Lung microvascular endothelial cell (primary cell): ENCODE measurements around the gene UBE3B. TPM values are rescaled to one million over a fixed set of nuclear protein-coding genes. Genes with fewer than 3 reads are reported as not detected.

Experiments
- DNase-seq, 2 donors: peaks; one replicate each; pipeline versions ENCODE4 v3.0.0 to v3.0.0-alpha.2; 2010; ENCODE audit warnings: low read depth in 2 of 2
- total RNA-seq: library from RNA; depleted of rRNA; stranded (reverse); fragments of >200 nt; gene quantifications from 2 replicates; pipeline ENCODE4 v1.2.1, GENCODE V29; 2014

Gene UBE3B
- total RNA-seq, 1 donor from 2014 or later = 28.0 TPM

DNA sequence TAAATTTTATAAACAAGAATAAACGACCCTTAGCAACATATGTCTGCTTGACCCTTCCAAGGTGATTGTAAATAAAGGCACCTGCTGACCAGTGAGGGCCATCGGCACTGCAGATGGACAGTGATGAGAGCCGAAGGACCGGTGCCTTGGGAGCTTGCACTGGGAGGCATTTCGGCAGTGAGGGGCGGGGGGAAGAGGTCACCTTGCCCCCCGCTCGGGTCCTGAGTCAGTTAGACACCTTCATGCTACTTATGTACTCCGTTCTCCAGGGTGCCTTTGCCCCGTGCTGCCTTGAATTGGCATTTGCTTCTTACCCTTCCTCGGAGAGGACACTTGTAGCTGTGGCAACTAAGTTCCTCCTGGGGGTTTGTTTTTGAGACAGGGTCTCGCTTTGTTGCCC, 72.8 kb downstream of the UBE3B start:
- DNase-seq = no peak

DNA sequence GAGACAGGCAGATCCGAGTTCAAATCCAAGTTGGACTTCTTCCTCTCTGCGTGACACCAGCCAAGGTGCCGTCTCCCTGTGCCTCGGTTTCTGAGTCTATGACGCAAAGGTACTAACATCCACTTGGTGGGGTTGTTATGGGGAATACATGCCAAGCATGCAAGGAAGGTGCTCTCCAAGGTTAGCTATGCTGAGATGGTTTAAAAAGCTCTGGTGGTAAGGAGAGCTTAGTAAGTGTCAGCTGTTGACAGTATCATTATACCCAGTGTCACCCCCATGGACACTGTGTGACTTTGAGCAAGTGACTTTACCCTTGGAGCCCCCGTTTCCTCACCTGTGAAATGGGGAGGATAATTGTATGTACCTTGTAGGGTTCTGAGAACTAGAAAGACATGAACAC, 73.7 kb downstream of the UBE3B start:
- DNase-seq = no peak

DNA sequence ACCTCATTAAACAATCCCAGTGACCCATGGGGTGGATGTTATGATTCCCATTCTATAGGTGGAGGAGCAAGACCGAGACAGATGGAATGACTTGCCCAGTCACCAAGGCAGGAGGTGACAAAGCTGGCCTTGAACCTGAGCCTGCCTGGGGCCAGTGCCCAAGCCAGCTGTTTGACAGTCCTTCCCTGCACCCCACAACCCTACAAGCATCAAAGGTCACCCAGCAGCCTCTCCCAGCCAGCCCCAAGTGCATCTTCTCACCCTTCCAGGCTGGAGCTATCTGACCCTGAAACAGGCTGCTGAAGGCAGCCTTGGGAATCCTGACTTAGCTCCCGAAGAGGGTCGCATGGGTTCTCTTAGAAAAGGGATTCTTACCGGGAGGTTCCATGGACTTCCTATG, 75.5 kb downstream of the UBE3B start:
- no peak for DNase-seq

DNA sequence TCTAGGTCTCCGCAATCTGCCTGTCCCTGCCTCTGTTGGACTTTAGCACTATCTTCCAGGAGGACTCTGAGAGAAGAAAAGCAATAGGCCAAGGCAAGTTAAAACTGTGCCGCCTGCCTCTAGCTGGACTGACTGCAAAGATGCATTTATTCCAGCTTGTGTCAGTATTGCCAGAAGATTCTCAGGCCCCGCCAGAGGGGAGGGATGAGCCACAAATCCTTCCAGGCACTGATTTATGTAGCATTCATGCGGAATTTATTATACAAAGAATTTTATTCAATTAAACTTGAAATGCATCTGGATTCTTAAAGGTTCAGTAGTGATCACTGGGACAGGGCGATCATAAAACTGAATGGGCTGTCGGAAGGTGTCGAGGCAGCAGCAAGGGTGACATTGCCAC, 76.0 kb downstream of the UBE3B start:
- DNase-seq = no peak

DNA sequence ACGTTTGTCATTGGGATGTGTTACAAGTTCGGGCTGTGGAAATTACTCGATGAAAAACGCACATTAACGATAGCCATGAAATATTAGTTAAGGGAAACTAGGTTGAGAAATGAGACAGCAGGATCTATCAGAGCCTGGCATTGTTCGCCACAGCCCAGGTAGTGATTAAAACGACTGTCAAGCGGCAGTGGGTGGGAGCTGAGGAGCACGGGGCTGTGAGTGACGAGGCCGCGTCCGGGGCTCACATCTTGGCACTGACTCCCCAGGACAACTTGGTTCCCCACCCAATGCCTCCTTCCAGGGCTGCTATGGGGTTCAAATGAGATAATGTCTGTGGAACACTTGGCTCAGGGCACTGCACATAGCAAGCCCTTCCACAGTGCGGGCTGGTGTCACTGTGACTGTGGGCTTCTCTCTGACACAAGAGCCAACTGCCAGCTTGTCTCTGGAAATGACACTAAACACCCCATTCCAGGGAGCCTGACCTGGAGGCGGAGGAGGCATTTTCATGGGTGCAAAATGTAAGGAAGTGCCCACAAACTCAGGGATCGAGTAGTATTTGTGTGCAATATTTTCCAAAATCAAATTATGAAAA, 76.6 kb downstream of the UBE3B start:
- no peak for DNase-seq

DNA sequence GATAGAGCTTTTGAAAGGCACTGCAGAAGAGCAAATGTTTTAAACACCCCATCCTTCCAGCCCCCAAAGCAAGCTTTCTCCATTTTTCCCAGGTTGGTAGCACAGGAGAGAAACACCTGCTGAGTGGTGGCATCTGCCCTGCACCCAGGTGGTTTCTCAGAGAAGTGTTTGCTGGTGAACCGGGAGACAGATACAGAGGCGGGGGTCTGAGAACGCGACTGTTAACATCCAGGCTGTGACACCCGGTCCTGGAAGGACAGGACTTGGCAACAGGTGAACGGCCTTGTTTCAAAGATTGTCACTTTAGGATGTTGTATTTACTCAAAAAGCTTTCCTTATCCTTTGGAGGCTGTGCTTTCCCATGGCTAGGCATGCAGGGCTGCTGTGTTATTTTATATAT, 77.3 kb downstream of the UBE3B start:
- DNase-seq = no peak

DNA sequence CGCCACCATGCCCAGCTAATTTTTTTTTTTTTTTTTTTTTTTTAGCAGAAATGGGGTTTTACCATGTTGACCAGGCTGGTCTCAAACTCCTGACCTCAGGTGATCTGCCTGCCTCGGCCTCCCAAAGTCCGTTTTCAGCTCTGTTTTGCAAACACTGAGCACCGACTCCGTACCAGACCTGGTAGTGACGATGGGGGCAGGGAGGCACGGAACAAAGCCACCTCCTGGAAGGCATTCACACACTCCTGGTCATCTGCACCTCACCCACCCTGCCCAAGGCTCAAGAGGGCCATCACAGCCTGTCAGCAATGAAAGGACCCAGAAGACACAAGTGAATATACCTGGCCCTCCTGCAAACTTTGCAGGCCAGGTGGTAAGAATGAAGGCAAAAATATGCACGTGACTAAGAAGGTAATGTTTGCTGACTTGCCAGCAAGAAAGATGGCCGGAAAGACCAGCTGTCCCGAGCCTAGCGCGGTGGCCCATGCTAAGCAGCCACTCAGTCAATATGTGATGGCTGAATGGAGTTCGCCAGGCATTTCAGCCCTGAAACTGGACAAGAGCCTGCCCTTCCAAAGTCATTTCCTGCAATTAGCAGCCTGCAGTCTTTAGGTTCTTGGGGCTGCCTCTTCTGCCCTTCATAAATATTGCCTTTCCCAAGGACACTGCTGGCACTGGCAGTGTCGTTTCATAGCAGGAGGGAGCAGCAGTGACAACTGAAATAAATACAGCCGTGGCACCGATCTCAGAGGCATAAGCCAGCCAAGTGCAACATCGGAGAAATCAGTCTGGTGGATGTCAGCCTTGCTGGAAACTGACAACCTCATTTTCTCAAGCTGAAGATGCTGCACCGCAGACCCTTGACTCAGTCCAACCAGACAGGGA, 78.2 kb downstream of the UBE3B start:
- DNase-seq = no peak

DNA sequence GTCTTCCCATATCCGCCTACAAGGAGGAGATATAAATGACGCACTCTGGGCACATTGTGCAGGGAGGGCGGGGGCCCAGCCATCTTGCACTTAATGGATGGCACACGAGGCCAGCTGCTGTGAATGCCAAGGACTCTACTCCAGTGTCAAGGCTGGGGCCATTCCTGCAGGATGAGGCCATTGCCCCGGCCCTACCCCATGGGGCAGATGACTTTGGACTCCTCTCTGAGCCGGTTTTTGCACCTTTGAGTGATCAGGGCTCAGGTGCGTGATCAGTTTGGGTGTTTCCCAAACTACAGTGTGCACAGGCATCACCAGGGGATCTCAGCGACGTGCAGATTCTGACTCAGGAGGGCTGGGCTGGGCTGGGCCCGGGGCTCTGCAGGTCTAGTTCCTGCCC, 79.8 kb downstream of the UBE3B start:
- DNase-seq = no peak

DNA sequence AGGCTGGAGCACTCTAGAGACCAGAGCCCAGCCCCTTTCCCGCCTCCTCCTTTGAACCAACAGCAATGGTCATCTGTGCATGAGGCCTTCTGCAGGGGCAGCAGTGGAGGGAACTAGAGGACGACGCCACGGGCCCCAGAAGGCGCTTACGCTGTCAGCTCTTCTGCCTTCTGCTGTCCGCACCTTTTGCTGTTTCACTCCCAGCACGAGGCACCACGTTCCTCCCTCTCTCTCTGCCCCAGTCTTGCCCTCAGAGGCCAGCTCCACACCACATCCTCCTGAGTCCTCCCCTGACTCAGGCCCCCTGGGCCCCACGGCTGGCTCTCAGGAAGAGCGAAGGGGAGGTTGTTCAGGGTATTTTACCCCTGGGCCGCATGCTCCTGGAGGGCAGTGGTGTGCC, 80.4 kb downstream of the UBE3B start:
- DNase-seq = no peak

DNA sequence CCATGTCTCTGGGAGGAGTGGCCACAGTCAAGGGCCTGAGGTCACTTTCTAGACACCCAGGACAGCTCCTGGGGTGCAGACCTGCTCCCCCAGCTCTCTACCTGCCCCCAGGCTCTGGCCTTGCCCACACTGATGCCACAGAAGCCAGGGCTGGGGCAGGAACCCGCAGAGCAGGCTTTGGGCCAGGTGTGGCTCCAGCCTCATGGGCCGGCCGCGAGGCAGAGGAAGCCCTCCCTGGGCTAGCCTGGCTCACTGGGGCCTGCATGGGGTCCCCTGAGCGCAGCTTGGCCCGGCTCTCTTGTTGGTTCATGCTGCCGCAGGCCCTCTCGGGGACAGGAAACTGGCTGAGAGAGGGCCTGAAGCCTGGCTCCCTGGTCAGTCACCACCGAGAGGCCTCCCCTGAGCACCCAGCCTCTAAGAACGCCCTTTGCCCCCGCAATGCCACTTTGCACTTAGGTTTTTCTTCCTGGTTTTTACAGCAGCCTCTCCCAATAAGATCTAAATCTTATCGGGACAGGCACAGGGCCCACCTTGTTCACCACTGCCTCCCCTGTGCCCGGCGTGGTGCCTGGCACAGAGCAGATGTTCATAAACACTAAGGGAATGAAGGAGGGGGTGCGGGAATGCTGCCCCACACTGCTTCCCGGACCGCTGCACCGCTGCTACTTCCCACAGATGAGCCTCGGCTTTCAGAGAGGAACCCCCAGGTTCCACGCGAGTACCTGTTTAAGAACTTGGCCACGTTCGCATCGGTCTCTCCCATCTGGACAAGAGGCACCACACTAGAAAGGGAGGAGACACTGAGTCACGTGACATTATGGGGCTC, 81.2 kb downstream of the UBE3B start:
- no peak for DNase-seq

DNA sequence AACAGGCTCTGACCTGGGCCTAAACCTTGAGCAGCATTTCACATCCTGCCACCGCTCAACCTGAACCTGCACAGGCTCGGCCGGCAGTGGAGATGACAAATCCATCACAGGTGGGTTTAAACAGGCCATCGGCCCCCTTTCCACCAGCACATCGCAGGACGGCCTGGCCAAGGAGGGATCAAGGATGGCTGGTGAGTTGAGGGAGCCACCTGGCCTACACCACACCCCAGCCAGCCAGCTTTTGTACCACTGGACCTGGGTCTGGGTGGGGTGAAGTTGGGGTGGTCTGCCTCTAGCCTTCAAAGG, 81.7 kb downstream of the UBE3B start:
- DNase-seq = no peak

DNA sequence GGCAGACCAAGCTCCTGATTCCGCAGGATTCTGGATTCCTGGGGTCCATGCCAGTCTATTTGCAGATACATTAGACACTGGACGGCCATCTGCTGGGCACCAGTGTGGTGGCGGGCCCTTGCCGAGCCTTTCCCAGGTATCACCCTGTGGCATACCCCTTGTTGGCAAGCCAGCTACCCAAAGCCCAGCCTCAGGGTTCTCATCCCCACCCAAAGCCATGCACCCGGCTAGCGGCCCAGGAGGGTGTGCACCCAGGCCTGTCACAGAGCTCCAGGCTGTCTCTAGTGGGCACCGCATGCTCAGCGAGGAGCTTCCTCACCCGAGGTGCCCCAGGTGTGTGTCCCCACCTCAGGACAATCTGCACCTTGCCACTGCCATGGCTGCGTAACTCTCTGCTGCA, 82.2 kb downstream of the UBE3B start:
- no peak for DNase-seq

DNA sequence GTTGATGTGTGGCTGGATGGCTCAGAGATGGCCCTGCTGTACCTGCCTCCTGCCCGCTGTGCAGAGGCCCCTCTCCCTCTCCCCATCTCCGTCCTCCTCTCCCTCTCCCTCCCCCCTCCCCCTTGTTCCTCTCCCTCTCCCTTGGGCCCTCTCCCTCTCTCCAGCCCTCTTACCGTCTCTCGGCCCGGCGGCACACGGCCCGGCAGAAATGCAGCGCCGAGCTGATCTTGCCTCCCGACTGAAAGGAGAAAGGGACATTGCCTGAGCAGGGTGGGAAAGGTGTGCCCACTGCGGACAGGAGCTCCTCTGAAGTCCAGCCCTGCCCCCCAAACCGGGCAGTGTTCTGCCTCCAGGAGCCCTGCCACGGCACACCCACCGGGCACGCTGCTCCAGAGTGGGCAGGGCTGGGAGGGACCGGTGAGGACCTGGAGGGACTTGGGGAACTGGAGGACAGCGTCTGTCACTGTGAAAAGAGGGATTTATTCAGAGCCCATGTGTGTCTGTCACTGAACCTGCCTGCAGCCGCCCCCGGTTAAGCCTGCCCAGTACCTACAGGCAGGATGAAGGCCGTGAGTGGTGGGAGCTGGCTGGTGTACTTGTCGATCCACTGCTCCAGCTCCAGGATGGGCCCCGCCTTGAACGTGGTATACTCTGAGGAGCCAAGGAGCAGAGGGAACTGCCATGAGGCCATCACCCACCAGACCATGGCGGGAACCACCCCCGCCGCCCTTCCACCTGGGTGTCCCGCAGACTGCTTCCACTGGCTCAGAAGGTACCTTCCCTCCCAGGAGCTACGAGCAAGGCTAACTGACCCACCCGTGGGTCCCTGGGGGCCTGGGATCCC, 83.7 kb downstream of the UBE3B start:
- DNase-seq = no peak

DNA sequence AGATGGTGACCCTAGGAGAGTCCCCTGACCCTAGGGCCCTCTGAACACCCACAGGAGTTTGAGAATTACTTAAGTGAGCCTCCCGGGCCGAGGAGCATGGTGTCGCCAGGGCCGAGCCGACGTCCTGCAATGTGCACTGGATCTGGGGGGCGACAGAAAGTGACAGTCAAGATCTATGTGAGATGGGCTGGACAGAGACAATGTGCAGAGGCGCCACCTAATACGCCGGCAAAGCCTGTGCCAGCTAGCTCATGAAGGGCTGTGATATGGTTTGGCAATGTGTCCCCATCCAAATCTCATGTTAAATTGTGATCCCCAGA, 84.2 kb downstream of the UBE3B start:
- no peak for DNase-seq

DNA sequence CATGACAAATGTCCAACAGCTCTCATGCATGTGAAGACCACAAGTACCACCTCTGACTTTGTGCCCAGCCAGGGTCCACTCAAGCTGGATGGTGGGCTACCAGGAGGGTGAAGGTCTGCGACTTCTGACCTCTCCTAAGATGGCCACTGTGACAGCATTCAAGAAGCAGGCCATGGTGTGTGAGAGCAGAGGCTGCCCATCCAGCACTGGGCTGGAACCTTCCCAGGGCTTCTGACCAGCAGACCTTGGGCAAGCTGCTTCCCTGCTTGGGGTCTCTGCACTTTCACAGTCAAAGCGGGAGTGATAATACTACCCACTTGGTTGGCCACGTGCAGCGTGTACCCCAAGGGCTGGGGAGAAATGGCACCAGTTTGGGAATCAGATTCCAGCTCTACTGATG, 85.4 kb downstream of the UBE3B start:
- no peak for DNase-seq

DNA sequence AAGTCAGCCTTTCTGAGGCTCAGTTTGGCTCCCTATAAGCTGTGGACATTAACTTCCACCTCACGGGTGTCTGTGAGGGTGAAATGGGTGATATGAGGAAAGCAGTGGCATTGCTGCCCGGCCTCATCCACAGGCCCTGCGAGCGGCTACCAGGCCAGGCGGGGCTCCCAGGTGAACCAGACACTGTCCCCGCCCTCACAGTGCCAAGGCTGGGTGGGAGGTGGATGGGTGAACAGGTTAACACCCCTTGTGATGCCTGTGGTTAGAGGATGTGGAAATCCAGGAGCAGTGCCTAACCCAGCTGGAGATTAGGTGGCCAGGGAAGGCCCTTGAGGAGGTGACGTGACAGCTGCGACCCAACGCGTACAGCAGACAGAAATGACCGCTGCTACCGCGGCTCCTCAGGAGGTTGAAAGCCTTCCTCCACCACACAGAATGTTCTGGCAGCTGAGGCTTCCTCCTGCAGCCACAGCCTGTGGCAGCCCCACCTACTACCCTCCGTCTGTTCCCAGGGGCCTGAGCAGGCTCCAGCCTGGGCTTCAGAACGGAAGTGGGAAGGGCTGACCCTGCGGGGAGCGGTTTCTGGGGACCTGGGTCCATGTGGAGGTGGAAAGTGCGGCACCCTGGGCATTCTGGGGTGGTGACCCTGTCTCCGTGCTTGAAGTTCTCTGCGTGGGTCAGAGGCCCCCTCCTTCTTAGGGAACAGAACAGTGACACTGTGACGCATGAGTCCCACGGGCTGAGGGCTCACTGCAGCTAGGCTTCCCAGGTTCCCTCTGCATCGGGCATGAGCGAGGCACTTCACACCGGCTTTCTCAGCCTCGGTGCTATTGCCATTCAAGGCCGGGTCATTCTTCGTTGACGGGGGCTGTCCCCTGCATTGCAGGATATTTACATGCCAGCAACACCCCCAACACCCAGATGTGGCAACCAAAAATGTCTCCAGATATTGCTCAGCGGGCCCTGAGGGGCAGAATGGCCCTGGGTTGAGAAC, 86.2 kb downstream of the UBE3B start:
- no peak for DNase-seq

DNA sequence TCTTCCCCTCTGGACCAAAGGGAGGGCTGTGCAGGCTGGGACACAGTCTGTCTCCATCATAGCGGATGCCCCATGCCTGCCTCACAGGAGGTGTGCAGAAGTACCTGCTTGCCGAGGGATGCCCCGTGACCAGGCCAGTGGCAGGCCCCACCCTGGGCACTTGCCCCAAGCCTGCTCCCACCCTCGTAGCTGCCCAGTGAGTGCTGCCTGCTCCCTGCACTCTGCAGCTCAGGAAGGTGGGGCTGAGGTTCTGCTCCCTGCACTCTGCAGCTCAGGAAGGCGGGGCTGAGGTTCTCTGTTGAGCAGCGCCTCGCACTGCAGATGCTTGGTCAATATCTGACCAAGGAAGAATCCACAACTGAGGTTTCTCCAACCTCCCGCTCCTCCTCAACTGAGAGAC, 89.0 kb downstream of the UBE3B start:
- no peak for DNase-seq

DNA sequence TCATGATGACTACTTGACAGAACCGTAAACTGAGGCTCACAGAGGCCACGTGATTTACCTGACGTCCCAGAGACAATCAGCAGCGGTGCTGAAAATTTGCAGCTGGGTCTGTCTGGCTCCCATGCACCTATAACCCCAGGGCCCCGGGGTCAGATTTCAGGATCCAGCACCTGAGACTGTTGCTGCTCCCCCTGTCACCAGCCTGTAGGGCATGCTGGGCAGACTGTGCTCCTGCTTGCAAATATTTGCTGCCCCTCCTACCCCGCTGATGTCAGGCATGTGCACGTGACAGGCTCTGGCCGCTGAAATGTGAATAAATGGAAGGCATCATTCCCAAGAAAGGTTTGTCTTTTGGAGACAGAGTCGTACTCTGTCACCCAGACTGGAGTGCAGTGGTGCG, 89.9 kb downstream of the UBE3B start:
- DNase-seq = no peak

DNA sequence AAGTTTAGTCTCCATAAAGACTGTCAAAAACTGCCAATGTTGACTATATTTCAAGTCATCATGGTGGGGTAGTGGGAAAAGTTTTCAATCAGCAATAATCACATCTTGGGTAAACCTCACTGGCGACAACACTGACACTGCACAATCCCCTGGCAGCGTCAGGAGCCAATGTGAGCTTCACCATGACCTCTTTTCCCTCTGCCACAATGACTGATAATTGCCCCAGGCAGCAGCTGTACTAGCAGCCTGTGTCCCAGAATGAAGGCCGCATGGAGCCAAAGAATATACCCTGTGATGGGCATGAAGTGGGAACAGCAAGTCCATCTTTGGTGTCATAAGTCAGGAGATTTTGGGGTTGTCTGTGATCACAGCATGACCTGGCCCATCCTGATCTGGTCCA, 90.5 kb downstream of the UBE3B start:
- DNase-seq = no peak

DNA sequence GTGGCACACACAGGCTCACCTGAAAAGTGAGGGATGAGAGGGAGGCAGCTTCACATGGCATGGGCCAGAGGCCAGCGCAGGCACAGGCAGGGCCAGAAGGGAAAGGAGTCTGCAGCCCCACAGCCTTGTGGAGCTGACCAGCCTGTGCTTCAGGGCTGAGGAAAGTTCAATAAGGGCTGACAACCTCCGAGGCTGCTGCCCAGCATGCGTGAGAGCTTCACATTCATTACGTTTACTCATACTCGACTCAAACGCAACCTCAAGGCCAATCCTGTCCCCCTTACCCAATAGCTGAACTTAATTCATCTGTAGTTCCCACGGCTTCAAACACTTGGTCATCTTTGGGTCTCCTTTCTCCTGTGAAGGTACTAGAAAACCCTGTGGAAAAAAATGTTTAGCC, 91.1 kb downstream of the UBE3B start:
- no peak for DNase-seq
